NOMO-1 (cell line): ENCODE data around the gene TRAF5.
"Not testable (repeated sequence)": the region's sequence is repeated elsewhere in the genome, so short reads cannot be mapped to it uniquely, and the experiment has no call there.

Experiments
- DNase-seq, 2 experiments: peaks; one replicate each; lab custom pipeline; 2025; ENCODE audit not compliant: unreplicated experiment in 2 of 2; lab: John Stamatoyannopoulos, UW

TRAF5 gene, protein sequence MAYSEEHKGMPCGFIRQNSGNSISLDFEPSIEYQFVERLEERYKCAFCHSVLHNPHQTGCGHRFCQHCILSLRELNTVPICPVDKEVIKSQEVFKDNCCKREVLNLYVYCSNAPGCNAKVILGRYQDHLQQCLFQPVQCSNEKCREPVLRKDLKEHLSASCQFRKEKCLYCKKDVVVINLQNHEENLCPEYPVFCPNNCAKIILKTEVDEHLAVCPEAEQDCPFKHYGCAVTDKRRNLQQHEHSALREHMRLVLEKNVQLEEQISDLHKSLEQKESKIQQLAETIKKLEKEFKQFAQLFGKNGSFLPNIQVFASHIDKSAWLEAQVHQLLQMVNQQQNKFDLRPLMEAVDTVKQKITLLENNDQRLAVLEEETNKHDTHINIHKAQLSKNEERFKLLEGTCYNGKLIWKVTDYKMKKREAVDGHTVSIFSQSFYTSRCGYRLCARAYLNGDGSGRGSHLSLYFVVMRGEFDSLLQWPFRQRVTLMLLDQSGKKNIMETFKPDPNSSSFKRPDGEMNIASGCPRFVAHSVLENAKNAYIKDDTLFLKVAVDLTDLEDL

DNA sequence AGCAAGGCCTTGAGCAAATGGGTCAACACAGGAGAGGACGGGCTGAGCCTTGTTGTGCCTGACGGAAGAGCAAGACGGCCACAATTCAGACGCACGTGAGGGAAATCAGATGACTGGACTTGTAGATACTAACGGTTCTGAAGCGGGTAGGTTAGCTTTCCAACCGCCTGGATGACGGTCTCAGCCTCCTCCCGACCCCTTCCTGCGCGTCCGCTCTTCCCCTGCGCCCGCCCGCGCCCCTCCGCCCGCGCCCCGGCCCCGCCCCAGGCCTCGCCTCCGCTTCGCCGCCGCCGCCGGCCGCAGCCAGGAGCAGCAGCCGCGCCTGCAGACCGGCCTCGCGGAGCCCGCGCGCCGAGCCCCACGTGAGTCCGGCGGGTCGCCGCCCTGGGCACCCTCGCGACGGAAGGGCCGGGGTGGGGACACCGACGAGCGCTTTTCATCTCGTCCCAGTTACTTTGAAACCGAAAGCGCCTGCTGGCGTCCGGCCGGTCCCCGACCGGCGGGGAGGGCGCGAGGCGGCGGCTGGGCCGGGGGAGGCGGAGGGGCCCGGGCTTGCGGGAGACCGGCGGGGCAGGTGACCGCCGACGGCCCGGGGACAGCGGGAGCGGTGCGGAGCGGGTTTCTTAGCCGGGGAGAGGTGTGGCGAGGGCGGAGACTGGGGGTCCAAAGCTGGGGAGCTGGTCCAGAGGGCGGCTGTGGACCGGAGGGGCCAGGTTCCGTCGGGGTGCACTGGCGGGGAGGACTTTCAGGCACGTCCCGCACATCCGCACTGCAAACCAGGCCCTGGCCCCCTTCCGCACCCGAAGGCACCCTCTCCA is at the start of gene TRAF5:
TRAF5 (plus strand) TSS at position 306 of the 818 bp plus-strand sequence. CDS start 26,407 bp downstream, outside the sequence.
- peak; percentile 11 to 15 for DNase-seq

DNA sequence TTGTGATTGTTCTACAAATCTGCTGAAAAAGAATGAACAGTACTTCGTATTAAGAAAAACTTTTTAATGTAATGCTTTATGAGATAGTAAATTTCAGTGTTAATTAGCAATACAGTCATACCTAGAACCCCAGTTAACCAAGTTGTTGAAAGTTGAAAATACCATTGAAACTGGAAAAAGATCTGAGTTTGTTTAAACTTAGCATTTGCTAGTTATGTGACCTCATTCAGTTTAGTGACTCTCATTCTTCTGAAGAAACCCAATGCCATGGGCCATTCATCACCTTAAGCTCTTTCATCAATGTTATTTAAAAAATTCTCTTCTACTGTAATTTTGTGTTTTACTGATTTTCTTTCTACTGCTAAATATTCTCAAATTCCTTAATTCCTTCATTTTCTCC is 47.3 kb upstream of the TRAF5 start:
- DNase-seq, result no peak

DNA sequence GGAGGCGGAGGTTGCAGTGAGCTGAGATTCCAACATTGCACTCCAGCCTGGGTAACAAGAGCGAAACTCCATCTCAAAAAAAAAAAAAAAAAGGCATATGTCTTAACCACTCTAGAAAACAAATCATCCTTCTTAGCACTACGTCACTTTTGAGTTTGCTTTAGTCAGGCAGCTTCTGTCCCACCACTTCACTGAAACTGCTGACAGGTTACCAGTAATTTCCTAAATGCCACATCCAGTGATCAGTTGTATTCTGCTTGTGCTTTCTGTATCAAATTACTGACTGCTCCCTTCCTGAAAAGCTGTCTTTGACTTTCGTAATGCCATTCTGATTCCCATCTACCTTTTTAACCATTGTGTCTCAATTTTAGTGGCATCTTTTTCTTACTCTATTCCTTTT is 45.7 kb upstream of the TRAF5 start:
- no peak for DNase-seq

DNA sequence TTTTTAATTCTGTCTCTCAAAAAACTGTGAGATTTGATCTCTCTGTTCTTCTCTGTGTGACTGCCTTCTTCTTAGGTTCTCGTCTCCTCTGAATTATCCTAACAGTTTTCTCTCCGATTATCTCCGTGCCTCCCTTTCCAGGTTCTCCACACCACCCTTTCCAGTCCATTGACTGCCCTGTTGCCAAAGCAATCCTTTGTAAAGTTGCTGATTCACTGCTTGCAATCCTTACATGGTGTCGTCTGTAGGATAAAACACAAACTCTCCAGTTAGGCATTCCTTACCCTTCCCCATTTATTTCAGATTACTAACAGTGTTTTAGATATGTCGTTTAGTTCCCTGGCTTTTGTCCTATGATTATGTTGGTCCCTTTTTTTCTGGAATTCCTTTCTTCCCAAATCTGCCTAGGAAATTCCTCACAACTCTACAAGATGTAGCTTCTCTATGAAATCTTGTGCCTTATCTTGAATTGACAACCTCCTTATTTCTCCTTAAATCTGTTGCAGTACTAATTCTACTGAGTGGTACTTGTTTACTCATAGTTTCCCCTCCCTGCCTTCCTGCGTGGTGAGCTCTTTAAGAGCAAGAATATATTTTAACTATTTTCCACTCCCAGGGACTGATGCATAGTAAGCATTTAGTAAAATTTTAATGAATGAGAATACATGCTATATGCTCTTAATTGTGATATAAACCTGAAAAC is 45.2 kb upstream of the TRAF5 start:
- no peak for DNase-seq

DNA sequence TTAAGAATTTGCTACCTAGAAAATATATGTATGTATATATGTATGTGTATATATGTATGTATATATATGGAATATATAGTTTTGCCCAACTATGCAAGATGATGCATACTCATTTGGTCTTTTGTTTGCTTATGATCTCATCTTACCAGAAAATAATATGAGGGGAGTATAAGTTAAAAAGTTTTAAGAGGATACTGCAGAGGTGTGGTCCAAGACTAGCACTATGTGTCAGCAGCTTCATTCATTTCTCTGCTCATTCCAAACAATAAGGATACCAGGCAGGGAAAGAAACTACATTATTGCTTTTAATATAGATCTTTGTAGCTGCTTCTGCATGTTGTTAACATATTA is 44.6 kb upstream of the TRAF5 start:
- no peak for DNase-seq

DNA sequence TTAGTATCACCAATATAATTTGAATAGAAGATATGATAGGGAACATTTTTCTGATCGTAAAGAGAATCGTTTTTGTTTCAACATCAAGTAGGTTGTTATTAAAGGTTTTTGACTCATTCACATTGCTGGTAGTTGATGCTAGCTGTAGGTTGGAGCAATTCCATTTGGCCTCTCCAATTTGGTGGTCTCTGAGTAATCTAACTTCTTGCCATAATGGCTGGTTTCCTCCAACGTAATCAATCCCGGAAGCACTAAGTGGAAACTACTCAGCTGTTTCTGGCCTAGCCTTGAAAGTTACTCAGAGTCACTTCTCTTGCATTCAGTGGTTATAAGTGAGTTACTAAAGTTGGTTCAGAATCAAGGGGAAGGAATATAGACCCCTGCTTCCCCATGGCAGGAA is 41.4 kb upstream of the TRAF5 start:
- no peak for DNase-seq

DNA sequence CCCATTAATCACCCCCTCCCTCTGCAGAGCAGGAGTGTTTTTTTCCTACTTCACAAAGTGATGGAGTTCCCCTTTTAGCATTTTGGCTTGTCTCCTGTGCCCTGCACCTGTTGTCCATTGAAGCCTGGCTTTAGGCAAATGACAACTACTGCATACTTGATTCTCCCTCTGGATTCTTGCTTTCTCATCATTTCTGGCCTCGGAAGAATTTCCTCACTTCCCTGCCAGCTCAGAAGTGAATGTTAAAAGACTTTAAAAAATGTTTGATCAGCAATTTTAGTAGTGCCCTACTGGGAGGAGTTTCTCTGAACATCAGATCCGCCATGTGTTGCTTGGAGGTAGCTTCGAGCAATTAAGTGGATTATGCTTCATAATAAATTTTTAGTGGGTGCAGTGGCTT is 39.4 kb upstream of the TRAF5 start:
- DNase-seq, result no peak

DNA sequence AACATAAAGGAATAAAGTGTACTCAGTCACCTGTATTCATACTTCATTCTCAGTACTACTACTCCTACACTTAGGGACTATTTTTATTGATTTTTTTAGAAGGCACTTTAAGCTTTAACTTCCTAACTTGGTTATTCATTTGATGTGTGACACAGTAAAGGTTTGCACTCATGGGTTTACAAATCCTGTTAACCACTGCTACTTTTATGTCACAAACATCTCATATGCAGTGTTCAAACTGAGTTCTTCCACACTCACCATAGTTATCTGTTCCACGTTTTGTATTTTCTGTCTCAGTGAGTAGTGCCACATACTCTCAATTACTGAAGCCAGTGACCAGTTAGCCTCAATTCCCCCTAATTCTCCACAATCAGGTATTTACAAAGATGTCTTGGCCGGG is 34.2 kb upstream of the TRAF5 start:
- DNase-seq, result no peak

DNA sequence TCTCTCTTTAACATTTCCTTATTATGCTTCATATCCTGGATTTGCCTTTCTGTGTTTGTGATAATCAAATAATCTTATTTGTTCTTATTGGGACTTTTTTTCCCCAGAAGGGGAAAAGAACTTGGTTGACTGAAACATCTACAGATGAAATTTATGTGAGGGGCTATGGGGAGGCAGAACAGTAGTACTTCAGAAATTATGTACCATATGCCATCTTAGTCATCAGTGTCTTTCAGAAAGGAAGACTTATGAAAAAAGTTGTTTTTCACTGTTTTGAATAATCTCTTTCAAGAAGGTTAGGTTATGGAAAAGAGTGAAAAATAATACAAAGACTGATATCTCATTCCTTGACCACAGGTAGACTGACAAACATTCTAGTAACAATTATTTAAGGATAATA is 30.2 kb upstream of the TRAF5 start:
- no peak for DNase-seq

DNA sequence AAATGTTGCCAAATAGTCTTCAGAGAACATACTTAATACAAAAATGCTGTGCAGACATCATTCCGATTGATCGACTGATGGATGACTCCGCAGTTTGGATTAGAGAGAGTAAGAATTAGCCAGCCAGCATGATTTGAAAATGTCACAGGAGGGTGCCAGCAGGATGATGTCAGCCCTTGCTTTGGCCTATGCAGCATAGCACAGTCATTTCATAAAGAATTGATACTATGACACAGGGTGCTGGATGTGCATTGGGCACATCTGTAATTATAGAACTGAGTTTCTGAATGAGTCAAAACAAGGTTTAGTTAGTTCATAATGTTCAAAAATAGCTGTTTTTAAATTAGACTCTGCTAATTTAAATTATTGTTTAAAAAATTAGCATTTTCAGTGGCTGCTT is 21.6 kb upstream of the TRAF5 start:
- no peak for DNase-seq

DNA sequence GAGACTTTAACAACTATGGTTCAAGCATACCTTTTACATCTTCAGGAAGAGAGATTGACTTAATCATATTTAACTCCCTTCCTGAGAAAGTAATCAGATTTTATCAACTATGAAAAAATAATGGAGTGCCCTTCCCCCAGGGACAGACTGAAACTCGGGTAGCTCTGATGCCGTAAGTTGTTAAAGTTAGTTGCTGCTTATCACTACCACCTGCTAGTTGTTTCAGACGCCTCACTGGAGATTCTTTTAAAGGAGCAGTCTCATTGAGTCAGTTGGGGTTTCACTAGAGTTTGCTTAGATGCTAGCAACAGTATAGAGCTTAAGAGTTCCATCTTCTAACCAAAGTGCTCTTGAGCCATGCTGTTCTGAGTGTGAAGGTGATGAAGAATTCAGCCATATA is 17.0 kb upstream of the TRAF5 start:
- DNase-seq, result no peak

DNA sequence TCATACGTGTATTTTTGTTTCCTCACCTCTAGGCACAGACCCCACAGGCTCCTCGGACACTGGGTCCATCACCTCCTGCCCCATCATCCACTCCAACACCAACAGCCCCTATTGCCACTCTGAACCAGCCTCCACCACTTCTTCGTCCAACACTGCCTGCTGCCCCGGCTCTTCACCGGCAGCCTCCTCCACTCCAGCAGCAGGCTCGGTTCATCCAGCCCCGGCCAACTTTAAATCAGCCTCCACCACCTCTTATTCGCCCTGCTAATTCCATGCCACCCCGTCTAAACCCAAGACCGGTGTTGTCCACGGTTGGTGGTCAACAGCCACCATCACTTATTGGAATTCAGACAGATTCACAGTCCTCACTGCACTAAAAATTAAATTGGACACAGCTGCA is 13.2 kb upstream of the TRAF5 start:
- DNase-seq, result no peak

DNA sequence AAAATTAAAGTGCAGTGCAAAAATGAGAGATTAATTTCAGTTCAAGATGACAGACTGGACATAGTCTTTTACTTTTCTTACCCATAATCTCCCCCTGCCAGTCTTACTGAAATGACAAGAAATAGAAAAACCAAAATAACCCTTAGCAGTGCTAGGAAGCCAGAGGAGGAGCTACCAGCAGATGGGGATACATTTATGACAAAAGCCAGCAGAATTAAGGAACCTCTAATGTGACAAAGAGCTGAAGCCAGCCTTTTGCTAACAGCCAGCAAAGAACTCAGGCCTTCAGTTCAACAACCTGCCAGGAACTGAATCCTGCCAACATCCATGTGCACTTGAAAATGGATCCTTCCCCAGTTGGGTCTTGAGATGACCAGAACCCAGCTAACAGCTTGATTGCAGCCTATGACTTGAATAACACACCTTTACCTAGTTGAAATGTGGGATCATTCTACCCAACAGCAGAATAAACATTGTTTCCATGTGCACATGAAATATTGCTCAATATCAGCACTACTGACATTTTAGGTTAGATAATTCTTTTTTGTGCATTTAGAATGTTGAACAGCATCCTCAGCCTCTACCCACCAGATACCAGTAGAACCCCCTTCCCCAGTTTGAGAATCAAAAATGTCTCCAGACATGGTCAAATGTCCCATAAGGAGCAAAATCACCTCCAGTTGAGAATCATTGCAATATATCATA is 7.9 kb upstream of the TRAF5 start:
- DNase-seq, result peak in 1 of 2 experiments; percentile 17

DNA sequence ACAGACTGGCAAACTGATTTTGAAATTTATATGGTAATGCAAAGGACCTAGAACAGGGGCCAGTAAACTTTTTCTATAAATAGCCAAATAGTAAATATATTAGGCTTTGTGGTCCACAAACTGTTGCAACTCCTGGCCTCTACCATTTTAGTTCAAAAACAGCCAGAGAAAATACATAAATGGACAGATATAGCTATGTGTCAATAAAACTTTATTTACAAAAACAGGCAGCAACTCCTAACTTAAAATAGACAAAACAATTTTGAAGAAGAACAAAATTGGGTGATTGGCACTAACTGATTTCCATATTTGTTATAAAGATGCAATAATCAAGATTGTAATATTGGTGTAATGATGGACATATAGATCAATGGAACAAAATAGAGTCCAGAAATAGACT is 6.7 kb upstream of the TRAF5 start:
- DNase-seq, result no peak

DNA sequence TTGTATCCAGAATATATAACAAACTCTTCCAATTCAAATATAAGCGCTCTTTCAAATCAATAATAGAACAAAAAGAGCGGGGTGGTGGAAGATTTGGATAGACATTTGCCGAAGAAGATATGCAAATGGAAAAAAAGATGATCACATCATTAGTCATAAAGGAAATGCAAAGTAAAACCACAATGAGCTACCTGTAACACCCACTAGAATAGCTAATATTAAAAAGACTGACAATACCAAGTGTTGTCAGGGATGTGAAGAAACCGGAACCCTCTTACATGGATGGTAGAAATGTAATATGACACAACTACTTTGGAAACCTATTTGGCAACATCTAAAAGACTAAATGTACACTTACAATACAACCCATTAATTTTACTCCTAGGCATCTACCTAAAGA is 5.7 kb upstream of the TRAF5 start:
- DNase-seq, result no peak

DNA sequence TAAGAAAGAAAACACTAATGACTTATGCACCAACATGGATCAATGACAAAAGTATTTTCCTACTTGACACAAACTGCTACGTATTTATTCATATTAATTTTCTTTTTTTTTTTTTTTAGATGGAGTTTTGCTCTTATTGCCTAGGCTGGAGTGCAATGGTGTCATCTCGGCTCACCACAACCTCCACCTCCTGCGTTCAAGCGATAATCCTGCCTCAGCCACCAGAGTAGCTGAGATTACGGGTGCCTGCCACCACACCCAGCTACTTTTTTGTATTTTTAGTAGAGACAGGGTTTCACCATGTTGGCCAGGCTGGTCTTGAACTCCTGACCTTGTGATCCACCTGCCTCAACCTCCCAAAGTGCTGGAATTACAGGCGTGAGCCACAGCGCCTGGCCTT is 5.0 kb upstream of the TRAF5 start:
- DNase-seq, result not testable (repeated sequence)

DNA sequence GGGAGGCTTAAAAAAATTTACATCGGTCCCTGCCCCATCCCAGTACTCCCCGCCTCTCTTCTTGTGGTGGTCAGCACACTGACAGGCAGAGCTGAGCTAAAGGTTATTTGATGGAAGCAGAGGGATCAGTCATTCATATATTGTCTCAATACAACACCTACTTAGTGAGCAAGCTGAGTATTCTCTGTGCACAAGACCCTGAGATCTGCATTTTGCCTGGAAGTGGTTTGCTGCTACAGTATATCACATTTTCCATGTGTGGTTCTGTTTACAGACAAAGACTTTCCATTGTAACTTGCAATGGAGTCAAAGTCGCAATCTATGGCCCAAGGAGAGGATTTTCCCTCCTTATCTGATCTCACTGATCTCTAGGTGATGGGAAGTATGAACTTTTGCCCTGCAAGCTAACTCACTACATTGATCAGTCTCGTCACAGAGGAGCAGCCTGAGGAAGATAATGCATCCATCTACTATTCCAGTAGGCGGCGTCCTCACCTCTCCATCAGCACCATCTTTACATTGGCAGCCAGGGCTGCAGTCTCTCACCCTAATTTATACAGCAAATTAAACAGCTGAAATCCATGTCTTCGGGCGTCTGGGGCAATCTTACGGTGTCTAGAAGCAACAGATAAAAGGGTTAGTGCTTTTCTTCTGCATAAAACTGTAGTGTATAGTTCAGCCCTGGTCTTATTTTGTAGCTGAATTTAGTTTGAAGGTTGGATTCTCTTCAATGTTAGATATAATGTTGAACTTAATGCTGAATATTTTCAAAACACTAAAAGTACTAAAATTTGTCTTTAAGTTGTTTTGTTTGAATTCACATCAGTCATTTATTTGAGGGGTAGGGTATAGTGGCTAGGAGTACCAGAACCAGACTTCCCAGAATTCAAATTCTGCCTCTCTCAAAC is 3.2 kb upstream of the TRAF5 start:
- DNase-seq, result peak; percentile 8 to 79

DNA sequence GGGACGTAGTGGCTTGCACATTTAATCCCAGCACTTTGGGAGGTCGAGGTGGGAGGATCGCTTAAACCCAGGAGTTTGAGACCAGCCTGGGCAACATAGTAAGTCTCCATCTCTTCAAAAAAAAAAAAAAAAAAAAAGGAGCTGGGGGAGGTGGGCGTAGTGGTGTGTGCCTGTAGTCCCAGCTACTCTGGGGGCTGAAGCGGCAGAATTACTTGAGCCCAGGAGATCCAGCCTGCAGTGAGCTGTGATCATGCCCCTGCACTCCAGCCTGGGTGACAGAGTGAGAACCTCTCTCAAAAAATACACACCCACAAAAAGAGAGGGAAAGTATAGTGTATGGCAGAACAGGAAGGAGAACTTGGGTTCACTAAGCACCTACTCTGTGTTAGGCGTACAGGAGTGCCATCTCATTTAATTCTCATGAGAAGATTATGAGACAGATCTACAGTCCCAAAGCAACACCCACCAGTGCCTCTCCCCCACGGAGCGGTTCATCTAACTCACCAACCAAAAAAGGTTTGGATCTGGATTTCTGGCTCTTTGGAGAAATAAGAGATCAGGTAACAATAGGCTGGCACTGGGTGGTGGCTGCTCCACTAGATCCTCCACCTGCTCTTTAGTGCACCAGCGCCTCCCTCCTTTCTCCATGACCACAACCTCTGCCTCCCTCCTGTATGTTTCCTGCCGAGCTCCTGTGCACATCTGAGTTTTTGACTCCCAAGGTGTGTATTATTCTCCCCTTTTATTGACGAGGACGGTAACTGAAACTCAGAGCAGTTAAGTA is 1.4 kb upstream of the TRAF5 start:
- no peak for DNase-seq

DNA sequence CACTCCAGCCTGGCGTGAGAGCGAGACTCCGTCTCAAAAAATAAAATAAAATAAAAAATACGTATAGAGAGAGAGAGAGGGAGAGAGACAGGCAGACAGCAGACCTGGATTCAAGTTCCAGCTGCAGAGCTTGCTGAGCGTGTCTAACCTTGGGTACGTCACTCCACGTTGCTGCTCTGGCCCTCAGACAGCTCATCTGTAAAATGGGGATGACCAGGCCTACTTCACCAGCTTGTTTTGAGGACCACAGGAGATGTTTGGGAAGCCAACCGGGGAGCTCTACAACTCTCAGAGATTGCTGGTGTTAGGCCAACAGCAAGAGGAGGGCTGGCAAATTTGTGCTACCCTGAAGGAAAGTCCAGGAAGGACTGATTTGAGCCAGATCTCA is 499 bp upstream of the TRAF5 start:
- no peak for DNase-seq
